ES-I3 (cell line): ENCODE results near the gene NCKAP5.

ENCODE experiments used
- H3K36me3 ChIP-seq: 2 replicates; pipeline ENCODE4 v1.6.1; 2013; ENCODE audit warnings: mild to moderate bottlenecking, low read length, control low read depth, moderate library complexity; ENCODE audit not compliant: insufficient read depth
- H3K4me1 ChIP-seq: 2 replicates; pipeline ENCODE4 v1.6.1; 2013; ENCODE audit warnings: mild to moderate bottlenecking, control low read depth, low read length; ENCODE audit not compliant: insufficient read depth
- H3K9ac ChIP-seq: 2 replicates; pipeline ENCODE4 v1.6.1; 2013; ENCODE audit warnings: low read depth, mild to moderate bottlenecking, low read length, moderate library complexity
- H3K9me3 ChIP-seq: 2 replicates; pipeline ENCODE4 v1.6.1; 2013; ENCODE audit warnings: mild to moderate bottlenecking, low read length, moderate library complexity; ENCODE audit not compliant: control insufficient read depth, insufficient read depth

Gene NCKAP5

GRCh38 chr2:133110201-133110600 is 458.1 kb downstream of the NCKAP5 start:
- H3K4me1 ChIP-seq: no peaks in the 10 kb centered on the region
- H3K36me3 ChIP-seq: no peaks in the 10 kb centered on the region
- H3K9ac ChIP-seq: no peak overlapping the region
- no peaks in the 10 kb centered on the region for H3K9me3 ChIP-seq

DNA sequence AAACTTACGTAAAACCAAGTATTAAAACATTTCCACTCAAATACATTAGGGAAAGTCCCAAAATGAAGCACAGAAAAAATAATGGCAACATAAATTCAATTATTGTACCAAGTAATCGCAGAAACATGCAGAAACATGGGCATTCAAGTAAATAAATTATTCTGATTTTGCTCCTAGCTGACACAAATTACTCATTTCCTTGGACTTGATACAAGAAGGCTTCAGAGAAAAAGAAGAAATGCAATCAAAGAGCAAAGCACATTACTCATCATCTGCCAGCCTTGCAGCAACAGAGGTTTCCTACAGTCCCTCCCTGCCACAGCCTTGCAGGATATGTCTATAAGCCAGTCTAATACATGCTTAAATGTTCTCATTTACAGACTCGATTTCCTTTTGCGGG is 458.5 kb downstream of the NCKAP5 start:
- H3K9me3 ChIP-seq: no peaks in the 10 kb centered on the region

DNA sequence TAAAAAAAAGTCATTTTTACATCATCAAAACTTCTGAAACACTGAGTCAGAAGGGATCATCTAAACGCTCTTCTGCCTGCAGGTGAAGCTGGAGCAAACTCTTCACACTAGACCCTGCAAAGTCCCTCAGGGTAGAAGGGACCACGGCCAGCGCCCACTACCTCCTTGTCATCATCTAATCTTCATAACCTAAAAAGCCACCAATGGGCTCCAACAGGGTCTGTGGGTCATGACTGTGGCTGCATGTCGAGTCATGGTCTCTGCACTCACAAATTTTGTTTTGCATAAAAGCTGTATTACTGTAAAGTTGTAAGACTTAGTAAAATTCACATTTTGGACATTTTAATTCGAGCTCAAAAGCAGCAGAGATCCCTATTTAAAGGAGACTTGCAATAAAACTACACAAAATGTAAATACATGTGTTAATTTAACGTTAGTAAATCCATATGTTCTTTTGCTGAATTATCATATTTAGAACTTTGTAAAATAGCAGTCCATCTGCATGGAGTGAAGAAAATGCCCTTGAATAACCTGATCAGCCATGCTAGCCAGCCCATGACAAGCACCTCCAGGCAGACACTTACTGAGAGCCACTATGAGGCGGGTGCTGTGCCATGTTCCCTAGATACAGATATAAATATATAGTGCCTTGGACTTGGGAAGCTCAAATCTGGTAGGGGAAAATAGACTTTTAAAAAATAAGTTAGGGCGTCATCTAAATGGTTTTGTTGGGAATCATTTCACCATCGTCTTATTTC is 461.0 kb downstream of the NCKAP5 start:
- Histone ChIP-seq H3K9me3 (no peaks in the 10 kb centered on the region), H3K36me3 (no peaks in the 10 kb centered on the region; the same call in 1 of the 2 replicates), H3K9ac (no peak overlapping the region), H3K4me1 (no peaks in the 10 kb centered on the region)

More for the DNA sequence above, 458.5 kb downstream of the NCKAP5 start:
- Histone ChIP-seq H3K4me1 (no peaks in the 10 kb centered on the region), H3K36me3 (no peaks in the 10 kb centered on the region; the same call in 1 of the 2 replicates), H3K9ac (no peak overlapping the region)

DNA sequence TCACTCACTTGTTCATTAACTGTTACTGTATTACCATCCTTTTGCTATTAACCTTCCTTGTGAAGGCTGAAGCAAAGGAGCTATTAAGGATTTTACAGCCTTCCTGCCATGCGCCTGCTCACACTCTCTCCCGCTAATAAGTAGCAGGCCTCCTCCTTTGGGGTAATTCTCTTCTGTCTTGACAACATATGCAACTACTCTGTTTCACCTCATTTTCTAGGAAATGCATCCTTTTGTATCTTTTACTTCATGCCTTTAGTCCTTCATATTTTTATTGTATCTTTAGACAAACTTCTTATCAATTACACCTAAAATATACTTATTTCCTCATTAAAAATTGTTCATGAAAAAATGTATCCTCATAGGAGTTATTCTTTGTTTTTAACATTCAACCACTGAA is 463.4 kb downstream of the NCKAP5 start:
- H3K9me3 ChIP-seq: no peaks in the 10 kb centered on the region
- H3K36me3 ChIP-seq: no peaks in the 10 kb centered on the region; the same call in 1 of the 2 replicates
- H3K4me1 ChIP-seq: no peaks in the 10 kb centered on the region
- H3K9ac ChIP-seq: no peak overlapping the region

- H3K36me3 ChIP-seq: no peaks in the 10 kb centered on the region
- no peak overlapping the region for H3K9ac ChIP-seq
- H3K4me1 ChIP-seq: no peaks in the 10 kb centered on the region
- H3K9me3 ChIP-seq: no peaks in the 10 kb centered on the region
Measured at GRCh38 chr2:133098787-133099186, 469.5 kb downstream of the NCKAP5 start.

GRCh38 chr2:133097666-133098065 is 470.6 kb downstream of the NCKAP5 start:
- Histone ChIP-seq H3K36me3 (no peaks in the 10 kb centered on the region), H3K4me1 (no peaks in the 10 kb centered on the region), H3K9me3 (no peaks in the 10 kb centered on the region), H3K9ac (no peak overlapping the region)

DNA sequence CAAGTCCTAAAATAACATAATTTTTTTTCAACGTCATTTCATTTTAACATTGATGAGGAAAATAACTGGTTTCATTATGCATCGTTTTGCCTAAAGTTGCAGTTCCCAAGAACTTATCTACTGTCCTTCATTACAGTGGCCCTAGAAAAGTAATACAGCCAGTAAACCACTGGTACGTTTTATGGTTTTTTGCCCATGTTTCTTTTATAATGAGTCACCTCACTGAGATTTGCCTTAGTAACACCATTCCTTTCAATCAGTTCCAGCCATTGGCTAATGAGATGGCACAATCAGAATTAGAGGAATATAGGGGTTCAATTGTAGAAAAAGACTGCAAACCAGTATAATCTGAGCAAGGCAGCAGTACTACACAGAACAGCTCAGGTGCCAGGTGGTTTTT is 475.7 kb downstream of the NCKAP5 start:
- H3K4me1 ChIP-seq: no peaks in the 10 kb centered on the region
- H3K9me3 ChIP-seq: no peaks in the 10 kb centered on the region
- H3K36me3 ChIP-seq: no peaks in the 10 kb centered on the region
- H3K9ac ChIP-seq: no peak overlapping the region

DNA sequence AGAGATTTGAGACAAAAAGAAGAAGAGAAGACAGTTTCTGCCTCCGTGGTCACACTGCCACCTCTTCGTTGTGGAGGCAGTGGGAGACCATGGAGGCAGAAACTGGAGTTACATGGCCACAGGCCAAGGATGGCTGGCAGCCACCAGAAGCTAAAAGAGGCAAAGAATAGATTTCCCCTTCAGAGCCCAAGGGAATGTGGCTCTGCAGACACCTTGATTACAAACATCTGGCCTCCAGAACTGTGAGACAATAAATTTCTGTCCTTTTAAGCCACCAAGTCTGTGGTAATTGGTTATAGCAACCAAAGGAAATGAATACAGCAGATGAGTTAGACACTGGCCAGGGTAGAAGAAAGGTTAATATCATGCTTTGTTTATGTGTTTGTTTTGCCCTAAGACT is 477.9 kb downstream of the NCKAP5 start:
- no peak overlapping the region for H3K9ac ChIP-seq
- no peaks in the 10 kb centered on the region for H3K9me3 ChIP-seq
- H3K36me3 ChIP-seq: no peaks in the 10 kb centered on the region
- no peaks in the 10 kb centered on the region for H3K4me1 ChIP-seq

GRCh38 chr2:133086176-133086575 is 482.1 kb downstream of the NCKAP5 start:
- H3K9ac ChIP-seq: no peak overlapping the region
- H3K9me3 ChIP-seq: no peaks in the 10 kb centered on the region
- H3K4me1 ChIP-seq: no peaks in the 10 kb centered on the region
- no peaks in the 10 kb centered on the region for H3K36me3 ChIP-seq

DNA sequence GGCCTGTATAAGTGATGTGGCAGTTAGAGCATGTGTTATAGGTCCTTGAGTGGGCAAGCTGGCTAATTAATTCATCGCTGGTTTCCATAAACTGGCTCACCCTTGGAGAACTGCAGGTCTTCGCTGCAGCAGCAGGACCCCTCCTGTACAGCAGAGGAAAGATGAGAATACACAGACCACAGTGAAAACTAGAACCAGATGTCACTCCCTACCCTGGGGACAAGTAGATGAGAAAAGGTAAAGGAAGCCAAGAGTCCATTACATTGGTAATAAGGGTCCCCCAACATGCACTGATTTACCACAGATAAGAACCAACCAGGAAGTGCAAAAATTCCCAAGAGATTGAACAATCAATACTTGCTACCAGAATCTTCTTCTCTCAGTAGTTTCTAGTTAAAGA is 482.6 kb downstream of the NCKAP5 start:
- no peaks in the 10 kb centered on the region for H3K4me1 ChIP-seq
- no peaks in the 10 kb centered on the region for H3K36me3 ChIP-seq
- H3K9ac ChIP-seq: no peak overlapping the region
- no peaks in the 10 kb centered on the region for H3K9me3 ChIP-seq

- Histone ChIP-seq H3K9ac (no peak overlapping the region), H3K36me3 (no peaks in the 10 kb centered on the region), H3K9me3 (no peaks in the 10 kb centered on the region), H3K4me1 (no peaks in the 10 kb centered on the region)
Measured at GRCh38 chr2:133082034-133082433, 486.2 kb downstream of the NCKAP5 start.

DNA sequence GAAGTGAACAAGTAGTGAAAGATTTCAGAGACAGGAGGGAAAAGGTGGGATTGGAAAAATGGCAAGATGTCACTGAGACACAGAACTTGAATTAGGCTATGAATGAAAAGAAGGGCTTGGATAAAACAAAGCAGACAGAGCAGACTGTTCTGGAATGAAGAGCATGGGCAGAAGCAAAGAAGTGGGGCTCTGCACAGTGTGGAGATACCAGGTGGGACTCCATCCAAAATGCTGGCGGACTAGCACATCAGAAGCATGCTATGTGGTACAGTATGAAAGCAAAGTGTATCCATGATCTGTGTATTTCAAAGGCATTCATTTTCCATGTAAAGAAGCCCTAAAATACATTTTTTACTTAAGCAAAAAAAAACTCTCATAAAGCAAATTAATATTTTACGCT is 487.4 kb downstream of the NCKAP5 start:
- no peak overlapping the region for H3K9ac ChIP-seq
- no peaks in the 10 kb centered on the region for H3K4me1 ChIP-seq
- H3K36me3 ChIP-seq: no peaks in the 10 kb centered on the region
- H3K9me3 ChIP-seq: no peaks in the 10 kb centered on the region

- H3K4me1 ChIP-seq: no peaks in the 10 kb centered on the region
- H3K9ac ChIP-seq: no peak overlapping the region
- H3K9me3 ChIP-seq: no peaks in the 10 kb centered on the region
- no peaks in the 10 kb centered on the region for H3K36me3 ChIP-seq
Measured at GRCh38 chr2:133078667-133079411, 489.4 kb downstream of the NCKAP5 start.

DNA sequence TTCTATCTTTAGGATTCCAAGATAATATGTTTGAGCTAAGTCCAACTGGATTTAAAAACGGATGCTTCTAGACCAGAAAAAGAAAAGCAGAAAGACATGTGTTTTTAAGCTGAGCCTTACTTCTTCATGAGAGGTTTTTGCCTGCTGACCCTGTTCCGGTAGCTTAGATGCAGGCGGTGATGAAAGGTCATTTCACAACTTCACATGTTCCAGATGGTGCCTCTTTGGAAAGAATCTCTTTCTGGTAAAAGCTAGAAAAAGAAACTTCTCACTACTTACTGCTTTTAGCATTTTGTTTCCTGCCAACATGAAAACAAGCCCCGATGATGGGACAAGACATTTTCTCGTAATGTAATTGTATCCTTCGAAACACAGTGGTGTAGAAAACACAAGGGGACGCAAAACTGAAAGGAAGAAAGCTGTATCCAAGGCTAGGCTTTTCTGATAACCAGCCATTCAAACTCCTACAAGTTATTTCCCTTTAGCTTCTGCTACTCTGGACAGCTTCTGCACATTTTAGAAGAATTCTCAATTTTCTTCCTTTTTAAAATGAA is 490.9 kb downstream of the NCKAP5 start:
- H3K4me1 ChIP-seq: no peaks in the 10 kb centered on the region
- H3K9ac ChIP-seq: no peak overlapping the region; the same call in 1 of the 2 replicates

More for the DNA sequence above, 490.9 kb downstream of the NCKAP5 start:
- no peaks in the 10 kb centered on the region for H3K36me3 ChIP-seq
- no peaks in the 10 kb centered on the region for H3K9me3 ChIP-seq
